ENCODE results near the gene DENND11.

DENND11 gene, protein sequence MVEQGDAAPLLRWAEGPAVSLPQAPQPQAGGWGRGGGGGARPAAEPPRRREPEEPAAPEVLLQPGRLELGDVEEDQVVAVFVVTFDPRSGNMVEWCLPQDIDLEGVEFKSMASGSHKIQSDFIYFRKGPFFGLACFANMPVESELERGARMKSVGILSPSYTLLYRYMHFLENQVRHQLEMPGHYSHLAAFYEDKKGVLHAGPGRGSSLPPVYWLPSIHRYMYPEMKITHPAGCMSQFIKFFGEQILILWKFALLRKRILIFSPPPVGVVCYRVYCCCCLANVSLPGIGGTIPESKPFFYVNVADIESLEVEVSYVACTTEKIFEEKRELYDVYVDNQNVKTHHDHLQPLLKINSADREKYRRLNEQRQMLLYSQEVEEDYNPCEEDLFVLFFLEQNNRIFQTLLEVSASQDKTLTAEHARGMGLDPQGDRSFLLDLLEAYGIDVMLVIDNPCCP

DNA sequence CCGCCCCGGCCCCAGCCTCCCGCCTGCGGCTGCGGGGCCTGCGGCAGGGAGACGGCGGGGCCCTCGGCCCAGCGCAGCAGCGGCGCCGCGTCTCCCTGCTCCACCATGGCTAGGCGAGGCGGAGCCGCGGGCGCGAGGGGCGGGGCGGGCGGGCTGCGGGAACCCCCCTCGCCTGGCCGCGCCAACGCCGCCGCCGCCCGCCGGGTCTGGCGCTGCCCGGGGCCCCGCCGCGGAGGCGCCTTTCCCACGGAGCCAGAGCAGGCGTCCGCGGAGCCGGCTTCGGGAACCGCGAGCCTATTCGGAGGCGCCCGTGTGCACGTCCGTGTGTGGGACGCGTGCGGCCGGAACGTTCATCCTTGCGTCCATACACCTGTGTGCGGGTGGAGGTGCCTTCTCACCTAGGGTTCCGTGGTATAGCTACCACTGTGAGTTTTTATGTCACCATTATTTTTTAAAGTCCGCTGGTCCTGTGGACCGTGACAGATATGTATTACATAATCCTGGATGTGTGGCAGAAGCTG is at the start of gene DENND11:
Gene DENND11 (minus strand): TSS at position 120 of the 521 bp plus-strand sequence. CDS start 13 bp downstream, at position 107.
- FAIRE-seq, result no peak

- FAIRE-seq, result no peak
Observed at GRCh38 chr7:141748396-141748795, 46.4 kb upstream of the DENND11 start.

DNA sequence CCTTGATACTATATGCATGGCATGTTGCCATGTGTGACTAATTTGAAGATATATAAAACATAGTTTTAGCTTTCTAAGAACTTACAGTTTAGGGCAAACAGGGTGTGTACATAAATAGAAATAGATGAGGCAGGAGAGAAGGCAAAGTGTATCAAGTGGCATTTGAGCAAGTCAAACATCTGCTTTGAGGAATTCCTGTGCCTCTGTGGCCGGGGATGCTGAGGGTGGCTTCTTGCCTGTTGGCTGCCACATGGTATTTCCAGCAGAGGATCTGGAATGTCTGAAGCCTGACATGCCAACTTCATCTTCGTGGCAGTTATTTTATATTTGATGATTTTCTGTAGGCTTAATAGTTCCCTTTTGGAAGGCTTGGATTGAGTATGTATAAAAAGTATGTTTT is 42.2 kb upstream of the DENND11 start:
- no peak for FAIRE-seq

- FAIRE-seq, result no peak
Observed at GRCh38 chr7:141742229-141742628, 40.3 kb upstream of the DENND11 start.

- no peak for FAIRE-seq
Observed at GRCh38 chr7:141739250-141739649, 37.3 kb upstream of the DENND11 start.

- no peak for FAIRE-seq
Observed at GRCh38 chr7:141738592-141739013, 36.6 kb upstream of the DENND11 start.

GRCh38 chr7:141737836-141738591 is 36.0 kb upstream of the DENND11 start, which contains the start of gene SSBP1:
Gene SSBP1 (plus strand): TSS chr7:141738358. CDS start chr7:141739167, 809 bp downstream.
- peak; percentile 98 for FAIRE-seq

DNA sequence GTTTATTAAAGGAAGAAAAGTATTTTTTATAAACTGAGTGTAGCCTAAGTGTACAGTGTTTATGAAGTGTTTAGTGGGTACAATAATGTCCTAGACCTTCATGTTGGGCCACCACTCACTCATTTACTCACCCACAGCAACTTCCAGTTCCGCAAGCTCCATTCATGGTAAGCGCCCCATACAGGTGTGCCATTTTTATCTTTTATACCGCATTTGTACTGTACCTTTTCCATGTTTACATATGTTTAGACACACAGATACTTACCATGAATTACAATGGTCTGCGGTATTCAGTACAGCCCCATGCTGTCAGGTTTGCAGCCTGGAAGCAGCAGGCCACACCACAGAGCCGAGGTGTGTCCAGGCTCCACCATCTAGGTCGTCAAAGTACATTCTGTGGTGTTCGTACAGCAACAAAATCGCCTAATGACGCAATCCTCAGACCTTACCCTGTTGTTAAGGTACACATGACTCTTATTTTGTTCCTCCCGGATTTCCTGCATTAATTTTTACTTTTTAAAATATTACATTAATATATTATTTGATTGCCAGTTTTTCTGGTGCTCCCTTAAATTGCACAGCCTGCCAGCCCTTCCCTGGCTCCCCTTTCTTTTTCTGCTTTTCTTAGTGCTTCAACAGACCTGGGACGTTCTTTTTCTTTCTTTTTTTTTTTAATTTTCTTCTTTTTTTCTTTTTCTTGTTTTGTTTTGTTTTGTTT is 35.3 kb upstream of the DENND11 start:
- FAIRE-seq, result no peak

GRCh38 chr7:141731476-141732149 is 29.6 kb upstream of the DENND11 start:
- no peak for FAIRE-seq

DNA sequence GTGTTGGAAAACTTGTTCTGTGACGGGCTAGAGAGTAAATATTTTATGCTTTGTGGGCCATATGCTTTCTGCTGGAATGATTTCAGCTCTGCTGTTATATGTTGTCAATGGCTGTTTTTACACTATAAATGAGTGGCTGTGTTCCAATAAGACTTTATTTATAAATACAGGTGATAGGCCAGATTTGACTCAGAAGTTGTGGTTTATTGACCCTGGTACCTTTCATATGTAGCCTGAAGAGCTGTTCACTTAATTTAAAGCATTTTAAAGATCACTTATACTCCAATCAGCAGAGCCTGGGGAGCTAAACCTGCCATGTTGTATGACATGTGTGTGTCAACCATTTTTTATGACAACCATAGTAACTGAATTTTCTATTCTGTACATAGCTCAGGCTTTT is 27.1 kb upstream of the DENND11 start:
- no peak for FAIRE-seq

- FAIRE-seq, result no peak
Observed at GRCh38 chr7:141722529-141722928, 20.6 kb upstream of the DENND11 start.

DNA sequence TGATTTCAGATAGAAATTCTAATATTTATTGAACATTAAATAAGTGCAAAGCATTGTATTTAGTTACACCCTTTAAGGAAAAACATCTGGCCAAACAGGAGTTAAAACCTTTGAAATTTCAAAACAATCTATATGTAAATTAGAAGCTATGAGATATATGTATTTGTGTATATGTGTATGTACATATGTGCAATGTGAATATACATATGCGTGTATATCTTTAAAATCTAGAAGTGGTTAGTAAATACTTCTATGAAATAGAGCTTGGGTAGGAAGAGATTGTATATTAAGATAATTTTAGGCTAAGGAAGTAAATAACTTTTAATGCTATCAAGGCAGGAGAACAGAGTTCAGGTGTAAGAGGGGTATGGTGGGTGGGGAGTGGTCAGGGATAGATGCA is 15.5 kb upstream of the DENND11 start:
- no peak for FAIRE-seq

GRCh38 chr7:141715794-141716689 is 14.1 kb upstream of the DENND11 start:
- FAIRE-seq, result no peak

- no peak for FAIRE-seq
Observed at GRCh38 chr7:141715018-141715417, 13.1 kb upstream of the DENND11 start.

DNA sequence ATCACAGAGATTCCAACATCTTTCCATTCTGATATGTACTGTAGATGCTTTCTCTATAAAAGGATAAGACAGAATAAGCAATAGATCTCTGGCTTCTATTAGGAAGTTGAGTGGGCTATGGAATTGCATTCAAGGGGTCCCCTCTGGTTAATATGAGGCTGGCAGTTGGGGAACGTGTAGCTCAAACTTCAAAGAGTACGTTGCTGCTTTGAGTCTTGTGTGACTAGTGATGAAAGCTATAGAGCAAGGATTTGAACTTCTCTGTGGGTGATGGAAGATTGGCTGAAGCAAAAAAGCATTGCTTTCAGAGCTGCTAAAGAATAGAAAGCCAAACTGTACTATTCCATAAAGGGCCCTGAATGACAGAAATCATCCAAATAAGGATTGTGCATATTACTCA is 12.6 kb upstream of the DENND11 start:
- FAIRE-seq, result no peak

DNA sequence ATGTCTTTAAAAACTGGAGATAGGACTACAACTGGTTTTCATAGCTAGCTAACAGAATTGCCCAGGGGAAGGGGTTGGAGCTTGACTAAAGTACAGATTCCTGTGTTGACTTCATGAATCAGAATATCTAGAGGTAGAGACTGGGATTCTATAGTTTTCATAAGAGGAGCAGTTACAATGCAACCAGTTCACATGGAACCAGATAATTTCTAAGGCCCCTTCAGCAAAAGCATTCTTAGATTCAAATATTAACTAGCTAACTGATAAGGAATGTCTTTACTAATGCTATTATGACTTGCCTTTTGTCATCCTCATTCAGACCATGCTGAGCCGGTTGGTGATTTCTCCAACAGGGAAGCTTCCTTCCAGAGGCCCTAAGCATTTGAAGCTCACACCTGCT is 11.9 kb upstream of the DENND11 start:
- FAIRE-seq, result no peak

DNA sequence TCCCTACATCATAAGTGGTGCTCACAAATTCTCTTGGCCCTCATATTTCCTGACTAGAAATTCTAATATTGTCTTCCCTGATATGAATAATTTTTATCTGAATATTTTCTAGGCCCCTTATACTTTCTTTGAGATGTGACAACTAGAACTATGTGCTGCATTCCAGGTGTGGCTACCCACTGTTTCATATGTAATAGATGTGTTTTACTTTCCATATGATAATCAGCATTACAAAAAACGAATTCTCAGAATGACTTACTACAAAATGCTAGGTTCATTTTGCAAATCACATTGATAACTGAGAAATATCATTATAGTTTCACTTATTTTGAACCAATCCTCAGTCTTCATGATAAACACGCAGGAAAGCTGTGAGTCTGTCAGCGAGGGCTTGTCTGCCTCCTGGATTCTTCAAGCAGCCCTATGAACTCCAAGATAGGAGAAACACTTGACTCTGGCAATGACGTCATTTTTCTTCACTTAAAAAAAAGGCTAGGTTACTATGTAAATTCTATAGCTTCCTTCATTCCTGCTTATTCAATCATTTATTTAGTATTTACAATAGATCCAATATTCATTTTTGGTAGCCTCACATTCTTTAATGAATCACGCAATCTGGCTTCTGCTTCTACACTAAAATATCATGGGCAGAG is 10.8 kb upstream of the DENND11 start:
- FAIRE-seq, result no peak

DNA sequence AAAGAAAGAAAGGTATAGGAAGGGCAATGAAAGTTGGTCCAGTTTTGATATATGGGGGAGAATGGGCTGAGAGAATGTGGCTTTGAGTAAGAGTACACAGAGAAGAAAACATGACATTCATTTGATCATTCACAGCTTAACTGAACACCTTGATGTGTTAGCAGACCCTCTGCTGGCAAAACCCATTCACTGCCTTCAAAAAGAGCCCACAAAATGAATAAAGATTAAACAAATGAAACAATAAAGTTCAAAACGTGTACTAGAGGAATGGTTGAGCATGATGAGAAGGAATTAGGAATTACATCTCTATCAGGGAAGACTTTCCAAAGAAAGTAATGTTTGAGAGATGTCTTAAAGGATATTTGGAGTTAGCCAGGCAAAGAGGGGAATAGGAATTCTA is 8.3 kb upstream of the DENND11 start:
- no peak for FAIRE-seq

GRCh38 chr7:141709749-141710148 is 7.8 kb upstream of the DENND11 start:
- FAIRE-seq, result no peak

DNA sequence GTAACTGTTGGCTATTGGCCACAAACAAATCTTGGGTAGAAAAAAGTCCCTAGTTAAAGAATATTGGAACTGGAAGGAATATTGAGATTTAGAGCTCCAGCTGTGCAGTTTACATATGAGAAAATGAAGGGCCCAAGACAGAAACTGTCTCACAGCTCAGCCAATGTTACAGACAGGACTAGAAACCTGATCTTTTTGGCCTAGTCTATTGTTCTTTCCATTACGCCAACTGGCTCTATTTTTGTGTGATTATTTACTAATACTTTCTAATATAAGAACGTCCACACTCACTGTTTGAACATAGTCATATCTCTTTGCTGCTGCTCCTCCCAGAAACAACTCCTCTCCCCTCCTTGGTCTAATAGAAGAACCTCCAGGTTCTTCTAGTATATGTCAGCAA is 7.4 kb upstream of the DENND11 start:
- no peak for FAIRE-seq

- FAIRE-seq, result no peak
Observed at GRCh38 chr7:141708351-141708750, 6.4 kb upstream of the DENND11 start, which contains the start of gene WEE2. Gene WEE2 (plus strand): TSS chr7:141708353. CDS start chr7:141708759, 406 bp downstream.

All from A204.1 (cell line).